Pulmonary artery endothelial cell (primary cell): ENCODE measurements around the gene NACC1. TPM values are rescaled to one million over a fixed set of nuclear protein-coding genes. Genes with fewer than 3 reads are reported as not detected.

Experiments used
- DNase-seq: peaks from one replicate; pipeline ENCODE4 v3.0.0-alpha.2; 2011; ENCODE audit warnings: low read depth, low spot score
- total RNA-seq: library from RNA; depleted of rRNA; stranded (reverse); fragments of >200 nt; gene quantifications from 2 replicates; pipeline ENCODE4 v1.2.3, GENCODE V29; 2014

NACC1 gene
- total RNA-seq, 1 donor from 2014 or later: 58.3 TPM

DNA sequence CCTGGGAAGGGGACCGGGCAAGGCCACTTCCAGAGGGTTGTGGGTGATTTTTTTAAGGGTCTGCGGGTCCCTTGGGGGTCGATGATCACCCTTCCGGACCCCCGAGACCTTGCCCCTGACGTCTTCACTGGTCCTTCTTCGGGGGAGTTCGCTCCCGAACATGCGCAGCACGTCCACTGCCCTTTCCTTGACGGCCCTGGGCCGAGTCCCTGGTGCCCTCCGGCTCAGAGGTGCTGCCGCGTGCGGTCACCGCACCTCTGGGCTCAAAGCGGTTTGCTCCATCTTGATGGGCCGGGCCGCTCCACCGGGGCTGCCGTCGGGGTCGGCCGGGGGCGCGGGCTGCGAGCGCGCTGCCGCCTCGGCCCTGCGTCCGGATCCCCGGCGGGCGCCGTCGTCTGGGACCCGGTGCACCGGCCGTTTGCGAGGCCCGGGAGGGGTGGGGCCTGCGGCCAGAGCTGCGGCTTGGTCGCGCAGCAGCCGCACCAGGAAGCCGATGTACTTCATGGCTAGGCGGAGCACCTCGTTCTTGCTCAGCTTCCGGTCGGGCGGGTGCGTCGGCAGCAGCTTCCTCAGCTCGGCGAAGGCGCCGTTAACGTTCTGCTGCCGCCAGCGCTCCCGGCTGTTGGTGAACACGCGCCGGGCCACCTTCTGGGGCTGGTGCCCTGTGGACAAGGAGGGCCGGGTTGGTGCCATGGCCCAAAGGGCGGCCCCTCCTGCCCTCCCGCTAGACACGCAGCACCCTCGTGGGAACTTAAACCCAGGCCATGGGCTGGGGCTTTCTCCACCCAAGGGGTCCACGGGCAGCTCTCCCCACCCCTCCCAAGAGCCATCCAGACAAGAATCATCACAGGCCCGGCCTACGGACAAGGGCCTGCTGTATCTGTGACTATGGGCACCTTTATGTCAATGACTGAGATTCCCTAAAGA, 18.7 kb upstream of the NACC1 start:
- no peak for DNase-seq

DNA sequence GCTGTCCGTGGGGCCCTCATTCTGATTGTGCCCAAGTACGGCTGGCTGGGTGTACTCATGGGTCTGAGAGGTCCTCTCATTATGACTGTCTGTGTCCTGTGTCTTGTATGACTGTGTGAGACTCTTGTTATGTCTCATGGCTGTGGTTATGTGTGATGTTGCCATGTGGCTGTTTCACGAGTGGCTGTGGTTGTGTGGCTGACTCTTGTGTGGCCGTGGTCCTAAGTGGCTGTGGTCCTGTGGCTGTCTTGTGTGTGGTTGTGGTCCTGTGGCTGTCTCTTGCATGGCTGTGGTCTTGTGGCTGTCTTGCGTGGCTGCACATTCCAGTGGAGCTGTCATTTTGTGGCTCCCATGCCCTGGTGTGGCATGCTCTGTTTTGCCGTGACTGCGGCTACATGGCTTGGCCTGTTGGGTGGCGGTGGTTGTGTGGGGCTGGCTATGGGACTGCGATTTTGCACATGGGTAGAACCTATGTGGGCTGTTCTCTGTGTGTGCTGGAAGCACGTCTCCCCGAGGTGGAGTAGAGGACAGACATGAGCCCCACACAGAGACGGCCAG, 18.0 kb upstream of the NACC1 start:
- no peak for DNase-seq

DNA sequence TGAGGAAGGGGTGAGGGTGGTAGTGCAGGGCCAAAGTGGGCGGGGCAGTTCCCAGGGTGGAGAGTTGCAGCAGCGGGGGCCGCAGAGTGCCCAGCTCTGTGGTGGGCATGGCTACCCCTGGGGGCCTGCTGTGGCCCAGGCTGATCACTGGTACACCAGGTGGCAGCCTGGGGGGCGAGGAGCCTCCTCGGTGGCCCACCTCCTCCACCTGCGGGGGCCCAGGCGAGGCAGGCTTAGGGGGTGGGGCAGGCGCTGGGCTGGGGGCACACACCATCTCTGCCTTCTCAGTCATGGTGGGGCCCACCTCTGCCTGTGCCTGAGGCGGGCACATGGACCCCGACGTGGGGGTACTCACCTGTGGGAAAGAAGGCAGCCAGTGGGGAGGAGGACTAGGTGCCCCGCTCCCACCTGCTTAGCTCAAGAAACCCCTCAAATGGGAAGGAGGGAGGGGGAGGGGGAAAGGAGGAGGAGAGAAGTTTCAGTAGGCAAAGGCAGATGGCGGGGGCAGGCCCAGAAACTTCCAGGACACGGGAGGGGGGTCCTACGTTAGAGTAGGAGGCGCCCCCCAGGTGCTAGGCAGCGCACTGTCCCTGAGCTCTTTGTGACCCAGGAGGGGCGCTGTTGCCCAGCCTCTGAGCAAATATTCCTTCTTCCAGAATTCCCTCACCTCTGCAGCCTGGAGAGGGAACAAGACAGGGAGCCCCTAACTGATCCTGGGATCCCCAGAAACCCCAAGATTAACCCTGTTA, 17.0 kb upstream of the NACC1 start:
- DNase-seq: no peak

DNA sequence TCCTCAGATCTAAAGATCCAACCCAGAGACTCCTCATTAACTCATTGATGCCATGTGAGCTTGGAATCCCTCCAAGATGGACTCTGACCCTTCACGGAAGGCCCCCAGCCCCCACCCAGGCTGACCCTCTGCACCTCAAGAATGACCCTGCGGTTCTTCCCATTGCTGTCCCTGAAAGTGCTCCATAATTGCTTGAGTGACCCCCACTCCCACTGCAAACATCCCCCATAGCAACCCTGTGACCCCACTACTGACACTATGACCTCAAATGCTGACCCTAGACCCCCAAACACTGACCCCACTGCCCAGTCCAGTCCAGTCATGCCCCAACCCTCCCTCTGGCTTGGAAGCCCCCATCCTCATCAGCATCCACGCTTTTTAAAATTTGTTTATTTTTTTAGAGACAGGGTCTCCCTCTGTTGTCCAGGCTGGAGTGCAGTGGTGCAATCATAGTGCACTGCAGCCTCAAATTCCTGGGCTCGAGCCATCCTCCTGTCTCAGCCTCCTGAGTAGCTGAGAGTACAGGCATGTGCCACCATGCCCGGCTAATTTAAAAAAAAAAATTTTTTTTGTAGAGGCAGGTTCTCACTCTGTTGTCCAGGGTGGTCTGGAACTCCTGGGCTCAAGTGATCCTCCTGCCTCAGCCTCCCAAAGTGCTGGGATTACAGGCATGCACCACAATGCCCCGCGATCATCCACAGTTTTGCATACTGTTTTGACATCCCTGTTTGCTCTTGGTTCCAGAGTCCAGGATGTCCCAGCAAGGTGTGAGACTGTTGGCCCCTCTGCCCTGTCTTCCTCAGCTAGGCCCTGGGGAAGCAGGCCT, 16.3 kb upstream of the NACC1 start:
- DNase-seq: no peak

DNA sequence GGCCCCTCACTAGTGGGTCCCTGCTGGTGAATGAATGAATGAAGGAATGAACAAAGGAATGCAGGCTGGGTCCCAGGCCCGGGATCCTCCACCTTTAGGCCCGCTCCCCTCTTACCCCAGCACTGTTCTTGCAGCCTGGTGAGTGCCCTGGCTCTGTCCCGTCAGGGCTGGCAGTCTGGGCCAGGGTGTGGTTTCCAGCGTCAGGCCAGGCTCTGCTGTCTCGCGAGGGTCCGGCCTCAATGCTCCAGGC, 15.7 kb upstream of the NACC1 start:
- DNase-seq: no peak

DNA sequence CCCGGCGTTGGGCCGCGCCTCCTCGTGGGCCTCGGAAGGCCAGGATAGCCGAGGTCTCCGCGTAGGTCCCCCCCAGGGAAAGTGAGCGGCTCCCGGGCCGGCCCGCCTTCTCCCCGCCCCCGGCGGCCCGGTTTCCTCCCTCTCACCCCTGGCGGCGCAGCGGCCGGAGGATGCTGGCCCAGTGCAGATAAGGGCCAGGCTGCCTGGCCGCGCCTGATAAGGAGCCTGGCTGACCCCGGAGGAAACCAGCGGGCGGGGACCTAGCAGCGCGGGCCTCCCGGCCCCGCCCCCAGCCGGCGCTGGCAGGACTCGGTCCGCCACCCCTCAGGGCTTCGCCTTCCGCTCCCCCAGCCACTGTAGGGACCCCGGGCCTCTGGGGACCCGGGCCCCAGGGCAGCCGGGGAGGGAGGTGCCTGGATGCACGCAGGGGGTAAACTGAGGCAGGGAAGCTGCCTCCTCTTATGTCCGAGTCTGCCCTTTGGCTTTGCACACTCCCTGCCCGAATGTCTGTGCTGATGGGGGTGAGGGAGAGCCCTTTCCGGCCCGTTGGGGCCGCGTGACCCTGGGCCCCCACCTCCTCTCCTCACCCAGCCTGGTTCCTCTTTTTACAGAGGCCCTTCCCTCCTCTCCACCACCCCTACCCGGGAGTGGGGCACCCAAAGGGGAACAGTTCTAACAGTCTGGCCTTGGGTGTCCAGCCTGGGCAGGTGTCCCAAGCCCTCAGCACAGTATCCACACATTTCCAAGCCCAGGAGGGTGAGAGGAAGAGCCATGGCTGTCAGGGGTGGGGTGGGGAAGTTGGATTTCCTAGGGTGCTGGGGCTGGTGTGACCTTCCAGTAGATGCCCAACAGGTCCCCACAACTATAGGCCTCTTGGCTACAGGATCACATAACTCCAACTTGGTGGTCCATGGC, 15.1 kb upstream of the NACC1 start, which contains the start of gene LYL1:
LYL1 (minus strand) TSS at position 193 of the 915 bp plus-strand sequence. CDS start 1,687 bp downstream, outside the sequence.
- peak; percentile 88 for DNase-seq

DNA sequence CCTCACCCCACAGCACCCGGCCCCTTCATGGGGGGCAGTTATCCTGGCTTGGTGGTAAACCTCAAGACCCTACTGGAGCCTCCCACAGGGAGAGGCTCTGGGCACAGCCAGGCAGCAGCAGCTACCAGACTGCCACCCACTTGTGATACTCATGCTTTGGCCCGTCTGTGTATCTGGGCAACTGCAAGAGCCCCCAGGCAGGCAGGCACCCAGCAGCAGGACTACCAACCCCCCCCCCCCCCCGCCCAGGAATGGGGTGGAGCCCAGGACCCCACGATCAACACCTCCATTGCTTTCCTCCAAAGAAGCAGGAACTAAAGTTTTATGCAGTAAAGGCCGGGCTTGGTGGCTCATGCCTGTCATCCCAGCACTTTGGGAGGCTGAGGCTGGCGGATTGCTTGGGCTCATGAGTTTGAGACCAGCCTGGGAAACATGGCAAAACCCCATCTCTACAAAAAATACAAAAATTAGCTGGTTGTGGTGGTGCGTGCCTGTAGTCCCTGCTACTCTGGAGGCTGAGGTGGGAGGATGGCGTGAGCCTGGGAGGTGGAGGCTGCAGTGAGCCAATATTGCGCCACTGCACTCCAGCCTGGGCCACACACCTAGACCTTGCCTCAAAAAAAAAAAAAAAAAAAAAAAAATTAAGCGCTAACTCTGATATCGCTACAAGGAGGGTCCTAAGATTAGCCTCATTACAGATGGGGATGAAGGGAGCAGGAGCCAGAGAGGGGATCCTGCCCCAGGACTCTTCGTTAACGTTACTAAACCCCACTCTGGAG, 14.3 kb upstream of the NACC1 start:
- DNase-seq: no peak

DNA sequence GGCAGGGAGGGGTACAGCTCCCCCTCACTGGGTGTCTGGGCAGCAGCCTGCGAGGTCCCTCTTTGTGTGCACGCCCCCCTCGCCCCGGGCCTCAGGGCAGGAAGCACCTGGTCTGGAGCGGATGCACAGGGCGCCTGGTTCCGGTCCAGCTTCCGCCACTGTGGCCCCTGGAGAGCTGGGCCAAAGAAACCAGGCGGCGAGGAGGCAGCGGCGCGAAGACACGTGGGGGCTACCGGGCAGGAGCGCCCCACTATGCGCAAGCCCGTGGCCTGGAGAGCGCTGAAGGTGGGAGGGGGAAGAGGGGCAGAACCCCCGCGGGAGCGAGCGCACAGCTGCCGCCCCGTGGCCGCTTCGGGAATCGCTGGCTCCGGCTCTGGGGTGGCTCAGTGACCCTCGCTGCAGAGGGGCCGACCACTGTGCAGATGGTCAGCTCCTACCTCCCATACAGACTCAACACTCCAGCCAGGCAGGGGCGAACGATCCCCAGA, 13.7 kb upstream of the NACC1 start:
- DNase-seq: peak; percentile 64

DNA sequence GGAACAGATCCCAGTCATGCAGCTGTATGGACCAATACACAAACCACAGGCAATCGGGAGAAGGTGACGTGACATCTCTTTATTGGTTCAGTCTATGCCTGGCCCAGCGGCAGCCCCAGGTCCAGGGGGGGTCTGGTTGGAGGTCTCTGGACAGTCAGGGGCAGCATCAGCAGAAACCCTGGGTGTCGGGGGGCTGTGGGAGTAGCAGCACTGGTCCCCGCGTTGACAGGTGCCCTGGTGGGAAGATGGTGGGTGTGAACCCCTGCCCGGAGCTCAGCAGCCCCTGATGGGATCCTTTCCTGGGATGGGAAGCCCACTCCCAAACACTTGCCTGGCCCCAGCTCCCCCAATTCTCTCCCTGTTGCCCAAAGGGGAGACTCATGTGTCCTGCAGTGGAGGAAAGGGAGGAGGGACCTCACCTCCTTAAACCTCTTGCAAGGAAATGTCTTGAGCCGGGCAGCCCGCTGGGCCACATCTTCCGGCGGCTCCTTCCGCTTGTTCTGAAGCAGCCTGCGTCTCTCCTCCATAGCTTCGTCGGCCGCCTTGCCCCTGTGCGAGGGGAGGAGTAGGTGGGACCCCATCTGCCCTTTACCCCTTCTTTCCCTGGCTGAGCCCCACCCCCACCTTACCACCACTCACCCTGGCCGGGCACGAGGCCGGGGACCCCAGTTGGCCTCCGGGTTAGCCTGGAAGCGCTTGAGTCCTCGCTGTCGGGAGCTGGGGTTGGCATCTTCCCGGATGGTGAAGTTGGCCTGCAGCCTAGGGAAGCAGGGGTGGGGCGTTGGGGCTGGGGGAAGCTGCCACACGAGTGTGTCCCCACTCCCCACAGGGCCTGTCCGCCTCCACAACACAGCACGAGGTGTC, 13.0 kb upstream of the NACC1 start:
- no peak for DNase-seq

DNA sequence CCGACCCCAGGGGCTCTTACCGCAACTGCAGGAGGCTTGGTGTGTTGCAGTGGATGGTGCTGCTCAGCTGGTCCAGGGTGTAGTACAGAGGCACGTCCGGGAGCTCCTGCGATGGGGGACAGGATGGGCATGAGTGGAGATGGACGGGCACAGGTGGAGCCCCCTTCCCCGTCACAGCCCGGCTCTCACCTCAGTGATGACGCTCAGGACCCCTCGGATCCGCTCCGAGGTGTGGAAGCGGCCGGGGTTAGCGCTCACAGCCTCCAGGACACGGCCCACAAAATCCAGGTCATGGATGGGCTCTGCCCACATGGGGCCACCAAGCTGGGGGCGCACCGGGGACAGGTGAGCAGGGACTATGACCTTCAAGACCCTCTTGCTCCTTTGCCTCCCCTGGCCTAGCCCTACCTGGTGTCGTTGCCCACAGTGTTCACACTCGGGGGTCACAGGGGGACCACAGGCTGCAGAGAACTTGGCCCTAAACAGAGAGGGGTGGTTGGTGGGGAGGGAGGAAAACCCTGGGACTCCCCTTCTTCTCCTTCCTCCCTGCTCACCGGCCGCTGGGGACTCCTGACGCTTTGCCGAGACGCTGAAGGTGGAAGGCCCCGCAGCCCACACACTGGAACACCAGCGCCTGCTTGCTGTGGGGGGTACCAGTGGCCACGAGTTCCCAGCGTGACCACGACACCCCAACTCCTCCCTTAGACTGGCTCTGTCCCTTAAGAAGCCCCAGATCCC, 8.5 kb upstream of the NACC1 start:
- DNase-seq: no peak

DNA sequence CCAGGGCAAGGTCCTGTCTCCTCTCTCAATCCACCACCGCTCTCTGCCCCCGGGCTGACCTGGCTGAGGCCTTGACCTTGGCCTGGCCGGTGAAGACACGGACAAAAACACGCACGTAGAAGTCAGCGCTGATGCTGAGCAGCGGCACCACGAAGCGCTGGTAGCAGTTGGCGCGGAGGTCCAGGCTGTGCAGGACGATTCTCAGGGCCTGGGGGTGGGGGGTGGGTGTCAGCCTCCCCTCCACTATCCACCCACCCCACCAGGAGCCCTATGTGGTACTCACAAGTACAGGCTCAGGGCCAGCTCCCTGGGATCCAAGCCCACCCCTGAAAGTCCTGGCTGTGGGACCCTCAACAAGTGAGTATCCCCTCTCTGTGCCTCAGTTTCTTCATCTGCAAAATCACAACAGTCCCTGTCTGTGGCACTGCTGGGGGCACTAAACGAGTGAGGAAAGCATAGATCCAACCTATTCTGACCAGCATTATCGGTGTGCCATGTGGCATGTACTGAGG, 7.9 kb upstream of the NACC1 start:
- no peak for DNase-seq

DNA sequence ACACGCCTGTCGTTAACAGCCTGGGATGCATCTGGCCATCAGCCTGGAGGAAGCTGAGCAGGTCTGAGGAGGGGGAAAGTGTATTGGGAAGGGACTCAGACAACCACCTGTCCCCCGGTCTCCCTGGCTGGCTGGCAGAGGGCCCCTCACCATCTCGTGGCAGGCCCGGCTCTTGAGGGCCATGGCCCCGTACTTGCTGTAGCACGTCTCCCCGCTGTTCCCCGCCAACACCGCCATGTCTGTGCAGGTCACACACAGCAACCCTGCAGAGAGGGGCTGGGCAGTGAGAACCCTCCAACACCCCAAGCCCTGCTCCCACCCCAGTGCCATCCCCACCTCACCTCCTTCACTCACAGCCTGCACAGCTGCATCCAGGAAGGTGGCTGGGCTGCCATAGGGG, 5.5 kb upstream of the NACC1 start:
- no peak for DNase-seq

DNA sequence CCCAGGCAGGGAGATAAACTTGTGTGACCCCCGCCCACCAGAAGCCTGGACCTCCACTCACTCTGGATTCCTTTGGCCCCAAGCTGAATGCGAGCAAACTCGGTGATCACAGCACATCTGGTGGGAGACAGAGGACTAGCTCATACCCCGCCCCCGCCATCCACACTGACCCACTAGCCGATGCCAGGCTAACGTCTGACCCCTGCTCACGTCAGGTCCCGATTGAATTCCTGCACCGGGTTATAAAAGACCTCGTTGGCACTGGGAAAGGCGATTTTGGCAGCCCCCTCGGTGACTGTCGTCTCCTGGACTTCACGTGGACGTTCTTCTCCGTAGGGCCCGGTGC, 2.2 kb upstream of the NACC1 start:
- DNase-seq: no peak

DNA sequence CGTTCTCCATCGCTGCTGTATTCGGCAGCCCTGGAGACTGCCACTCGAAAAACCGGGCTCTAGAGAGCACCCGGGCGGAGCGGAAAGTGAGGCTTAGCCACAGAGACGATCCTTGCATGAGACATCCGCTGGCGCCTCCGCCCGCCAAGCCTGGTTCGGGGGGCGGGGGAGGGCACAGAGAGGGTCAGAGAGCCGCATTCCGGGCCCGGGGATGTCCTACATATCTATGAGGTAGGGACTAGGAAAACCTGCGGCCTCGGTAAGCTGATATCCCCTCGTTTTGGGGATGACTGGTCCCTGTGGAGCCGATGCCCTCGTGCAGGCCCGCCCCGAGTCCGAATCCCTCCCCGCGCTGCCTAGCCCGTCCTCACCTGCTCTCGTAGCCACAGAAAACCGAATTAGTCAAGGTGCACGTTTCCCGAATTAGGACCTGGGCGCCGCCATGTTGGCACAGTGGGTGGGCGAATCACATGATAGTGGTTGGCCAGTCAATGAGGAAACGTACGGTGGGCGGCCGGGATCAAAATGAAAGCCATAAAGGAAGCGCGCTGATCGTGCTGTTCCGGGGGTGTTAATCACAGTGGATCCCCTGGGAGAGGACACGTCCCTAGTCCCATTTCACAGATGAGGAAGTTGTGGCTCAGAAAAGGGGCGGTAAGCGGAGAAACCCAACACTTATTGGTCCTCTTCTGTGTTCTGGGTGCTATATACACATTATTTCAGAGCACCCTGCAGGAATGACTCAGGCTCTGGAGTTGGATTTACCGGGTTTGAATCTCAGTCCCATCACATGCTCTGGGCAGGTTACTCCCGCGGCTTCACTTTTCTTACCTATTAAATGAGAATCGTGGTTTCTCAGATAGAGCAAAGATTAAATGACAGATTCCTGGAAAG, 1.5 kb upstream of the NACC1 start, which contains the start of gene TRMT1:
TRMT1 (minus strand) TSS at position 459 of the 894 bp plus-strand sequence; CDS start at position 118, 341 bp downstream.
- peak; percentile 78 for DNase-seq

DNA sequence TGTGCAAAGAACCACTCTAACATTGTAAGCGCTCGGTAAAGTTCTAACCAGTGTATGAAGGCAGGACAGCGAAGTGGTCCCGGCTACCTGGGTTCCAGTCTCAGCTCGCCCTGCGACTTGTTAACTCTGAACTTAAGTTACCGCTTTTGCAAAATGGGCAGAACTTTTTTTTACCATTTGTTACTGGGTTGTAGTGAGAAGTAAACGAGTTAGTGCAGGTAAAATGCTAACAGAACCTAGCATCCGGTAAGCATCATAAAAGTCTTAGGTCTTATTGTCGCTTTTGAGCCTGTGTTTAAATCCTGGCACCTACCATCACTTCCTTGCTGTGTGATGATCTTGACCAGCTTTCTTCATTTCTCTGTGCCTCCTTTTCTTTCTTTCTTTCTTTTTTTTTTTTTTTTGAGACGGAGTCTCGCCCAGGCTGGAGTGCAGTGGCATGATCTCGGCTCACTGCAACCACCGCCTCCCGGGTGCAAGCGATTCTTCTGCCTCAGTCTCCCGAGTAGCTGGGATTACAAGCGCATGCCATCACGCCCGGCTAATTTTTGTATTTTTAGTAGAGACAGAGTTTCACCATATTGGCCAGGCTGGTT, 790 bp upstream of the NACC1 start:
- DNase-seq: no peak
